SK-N-MC (cell line): Measurements from ENCODE around the gene PEA15.

Experiments
- EZH2 ChIP-seq: fragments of 200-600 bp; sonication (generic); IDR thresholded peaks from one replicate; pipeline ENCODE4 v1.6.1; 2017; ENCODE audit warnings: antibody characterized with exemption
- POLR2AphosphoS5 ChIP-seq: IDR thresholded peaks from 2 replicates; pipeline ENCODE4 v1.6.1; 2012; ENCODE audit warnings: mild to moderate bottlenecking, low read depth, low read length, borderline replicate concordance

DNA sequence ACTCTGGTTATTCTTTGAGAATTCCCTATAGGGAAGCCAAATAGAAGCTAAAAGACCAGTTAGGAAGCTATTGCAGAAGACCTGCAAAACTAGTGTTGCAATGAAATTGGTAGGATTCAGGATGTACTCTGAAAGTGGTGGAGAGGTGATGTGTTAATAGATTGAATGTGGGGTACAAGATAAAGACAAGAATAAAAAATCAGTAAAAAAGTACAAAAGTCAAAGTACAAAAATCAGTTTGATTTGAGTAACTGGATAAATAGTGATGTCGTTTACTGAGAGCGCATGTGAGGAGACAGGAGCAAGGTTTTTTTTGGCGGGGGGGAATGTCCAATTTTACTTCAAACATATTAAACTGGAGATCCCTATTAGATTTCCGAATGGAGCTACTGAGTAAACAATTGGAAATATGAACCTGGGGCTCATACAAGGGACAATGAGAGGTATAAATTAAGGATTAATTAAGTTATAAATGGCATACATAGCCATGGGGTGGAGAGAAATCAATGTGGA, 59.7 kb downstream of the PEA15 start:
- TF ChIP-seq POLR2AphosphoS5 = no peak
- no peak for TF ChIP-seq EZH2
